DMS53 treated with DMSO at 0.1 percent for 48 hours (cell line): ENCODE measurements around the gene HSD11B1.

Experiments
- DNase-seq: peaks from one replicate; lab custom pipeline; 2025; ENCODE audit not compliant: unreplicated experiment; lab: John Stamatoyannopoulos, UW

Gene HSD11B1

GRCh38 chr1:209780268-209780667, 75.6 kb downstream of the HSD11B1 start:
- no peak for DNase-seq

- no peak for DNase-seq
These were observed 78.7 kb downstream of the HSD11B1 start for GRCh38 chr1:209783386-209783785.
